Activated CD8-positive, alpha-beta T cell treated with anti-CD3 and anti-CD28 coated beads for 36 hours (primary cell): Measurements from ENCODE around the gene TMEM220. TPM values are rescaled to one million over a fixed set of nuclear protein-coding genes. Genes with fewer than 3 reads are reported as not detected.
"Not testable (repeated sequence)": the region's sequence is repeated elsewhere in the genome, so short reads cannot be mapped to it uniquely, and the experiment has no call there.

Experiments used
- ATAC-seq: fragments of 200-7000 bp; cut with Tn5 transposase; one replicate; pipeline ENCODE4 v1.10.0; 2021; ENCODE audit warnings: mild to moderate bottlenecking, moderate library complexity
- CTCF ChIA-PET: fragments of 350-600 bp; sonication (Branson Sonifier 250); formaldehyde crosslinking; loops from one replicate; lab custom pipeline; 2021; ENCODE audit warnings: antibody characterized with exemption; lab: Charles Lee
- POLR2A ChIA-PET: fragments of 350-600 bp; sonication (Branson Sonifier 250); formaldehyde crosslinking; loops from one replicate; lab custom pipeline; 2021; ENCODE audit warnings: antibody characterized with exemption; lab: Charles Lee
- DNase-seq: peaks from one replicate; pipeline ENCODE4 v3.0.0-alpha.2; 2020
- H3K27ac Mint-ChIP-seq: one replicate; pipeline ENCODE4 v1.8.0; 2021; ENCODE audit warnings: mild to moderate bottlenecking, mixed read lengths
- H3K27me3 Mint-ChIP-seq: one replicate; pipeline ENCODE4 v1.8.0; 2021; ENCODE audit warnings: mixed read lengths
- H3K36me3 Mint-ChIP-seq: one replicate; pipeline ENCODE4 v1.8.0; 2021; ENCODE audit warnings: low read depth, mixed read lengths
- H3K4me1 Mint-ChIP-seq: one replicate; pipeline ENCODE4 v1.8.0; 2021; ENCODE audit warnings: low read depth, mixed read lengths
- H3K4me3 Mint-ChIP-seq: one replicate; pipeline ENCODE4 v1.8.0; 2021; ENCODE audit warnings: mild to moderate bottlenecking, moderate library complexity, mixed read lengths
- H3K9me3 Mint-ChIP-seq: one replicate; pipeline ENCODE4 v1.8.0; 2021; ENCODE audit warnings: mixed read lengths
- CTCF ChIP-seq: fragments of 200-600 bp; IDR thresholded peaks from one replicate; pipeline ENCODE4 v1.8.0; 2022; ENCODE audit warnings: antibody characterized with exemption, mild to moderate bottlenecking
- intact Hi-C: fragments of 100-400 bp; cut with micrococcal nuclease; formaldehyde crosslinking; loops from one replicate; pipeline ENCODE4 v1.10.0; 2022
- total RNA-seq, 2 experiments: library from RNA; stranded (reverse); gene quantifications; one replicate each; pipeline ENCODE4 v1.2.3, GENCODE V29; 2021

TMEM220 gene
- total RNA-seq, 2 experiments from 2014 or later: 0.63 to 1.4 TPM

- no peak for TF ChIP-seq CTCF
- H3K27me3 Mint-ChIP-seq: no peaks in the 10 kb centered on the region
- ChIA-PET CTCF (interaction anchor here (1.4 kb wide), 1 partner anchor 51 kb away, joined by 4 read pairs; no protein-coding TSS in a partner anchor), POLR2A (no interaction called here)
- peak overlapping the region; percentile 95 for H3K27ac Mint-ChIP-seq
- H3K4me3 Mint-ChIP-seq: peak overlapping the region; percentile 91
- H3K9me3 Mint-ChIP-seq: no peaks in the 10 kb centered on the region
- peaks cover 57% of the 10 kb centered on the region for H3K4me1 Mint-ChIP-seq
- DNase-seq (no peak), ATAC-seq (no peak)
- intact Hi-C loops: no loop called here
- H3K36me3 Mint-ChIP-seq: peaks cover 44% of the 10 kb centered on the region
These were observed 31.6 kb downstream of the TMEM220 start for GRCh38 chr17:10698096-10698818.

- intact Hi-C loops: no loop called here
- DNase-seq (peak; percentile 94), ATAC-seq (peak; percentile 96)
- POLR2A ChIA-PET: no interaction called here
- Mint-ChIP-seq H3K4me3 (peak within 1 kb of the TSS; percentile 91), H3K9me3 (no peaks in the 10 kb centered on the region), H3K36me3 (peaks cover 52% of the 10 kb centered on the region), H3K27ac (peak within 1 kb of the TSS; percentile 95), H3K4me1 (peaks cover 54% of the 10 kb centered on the region), H3K27me3 (no peaks in the 10 kb centered on the region)
- CTCF ChIA-PET: interaction anchor here (1.8 to 5.3 kb wide), 2 partner anchors 13 to 50 kb away, joined by 4 to 37 read pairs; no protein-coding TSS in a partner anchor
- TF ChIP-seq CTCF: peak; percentile 24
These were observed 32.4 kb downstream of the TMEM220 start, which contains the start of the genes ADPRM and SCO1 for GRCh38 chr17:10697092-10698081. ADPRM (plus strand) TSS chr17:10697594; CDS start chr17:10704927, 7,333 bp downstream. SCO1 (minus strand) TSS chr17:10697533; CDS start chr17:10697507, 26 bp downstream.

- POLR2A ChIA-PET: interaction anchor here (0.7 to 1.0 kb wide), 2 partner anchors 35 to 56 kb away, joined by 3 to 4 read pairs; no protein-coding TSS in a partner anchor
- Mint-ChIP-seq H3K36me3 (peaks cover 53% of the 10 kb centered on the region), H3K4me3 (peak overlapping the region; percentile 91), H3K27ac (peak overlapping the region; percentile 95), H3K4me1 (peaks cover 52% of the 10 kb centered on the region)
- H3K27me3 Mint-ChIP-seq, DNase-seq, intact Hi-C loops, H3K9me3 Mint-ChIP-seq, ATAC-seq: not testable (repeated sequence)
- CTCF ChIA-PET: interaction anchor here (1.2 to 5.3 kb wide), 4 partner anchors 11 to 149 kb away, joined by 3 to 37 read pairs (median 4); no protein-coding TSS in a partner anchor
These were observed 33.9 kb downstream of the TMEM220 start for GRCh38 chr17:10695875-10696407.

- no peak for TF ChIP-seq CTCF
- intact Hi-C loops: no loop called here
- Mint-ChIP-seq H3K4me3 (no peak overlapping the region), H3K27me3 (no peaks in the 10 kb centered on the region), H3K27ac (no peak overlapping the region), H3K4me1 (peaks cover 33% of the 10 kb centered on the region), H3K36me3 (peaks cover 57% of the 10 kb centered on the region), H3K9me3 (no peaks in the 10 kb centered on the region)
- ChIA-PET CTCF (no interaction called here), POLR2A (no interaction called here)
- DNase-seq (no peak), ATAC-seq (no peak)
These were observed 42.3 kb downstream of the TMEM220 start for GRCh38 chr17:10687499-10687898.

GRCh38 chr17:10683853-10684252 is 46.0 kb downstream of the TMEM220 start:
- Mint-ChIP-seq H3K36me3 (peaks cover 54% of the 10 kb centered on the region), H3K4me3 (no peak overlapping the region), H3K27me3 (no peaks in the 10 kb centered on the region), H3K4me1 (peaks cover 6% of the 10 kb centered on the region), H3K27ac (no peak overlapping the region), H3K9me3 (no peaks in the 10 kb centered on the region)
- POLR2A ChIA-PET: interaction anchor here (0.7 kb wide), 1 partner anchor 11 kb away, joined by 3 read pairs; no protein-coding TSS in a partner anchor
- peak; percentile 67 for TF ChIP-seq CTCF
- ATAC-seq (no peak), DNase-seq (no peak)
- intact Hi-C loops: no loop called here
- CTCF ChIA-PET: interaction anchor here (0.7 to 4.9 kb wide), 13 partner anchors 8 to 155 kb away, joined by 3 to 37 read pairs (median 4); no protein-coding TSS in a partner anchor
